Spleen (tissue), 7 donors: Measurements from ENCODE around the gene DOCK10.

ENCODE experiments used
- POLR2A ChIP-seq, 3 donors: fragments of 450-650 bp; IDR thresholded peaks; one replicate each; pipeline ENCODE4 v1.5.1; 2017; ENCODE audit warnings: antibody characterized with exemption in 3 of 3, mild to moderate bottlenecking in 1 of 3
- POLR2AphosphoS5 ChIP-seq, 3 donors: sonication (generic); formaldehyde crosslinking; IDR thresholded peaks; one replicate each; pipeline ENCODE4 v1.5.1; 2017; ENCODE audit warnings: antibody characterized with exemption in 3 of 3
- TF ChIP-seq, protein P1 (sequence below), 11 experiments: fragments of 200-600 bp in 7 of 11; fragments of 450-650 bp in 4 of 11; sonication (generic) in 4 of 11; IDR thresholded peaks in 8 of 11; conservative IDR thresholded peaks in 3 of 11; 1 replicate in 7 of 11; 2 replicates in 4 of 11; pipeline versions ENCODE4 v1.4.0 to v1.8.0; 2016 to 2021; ENCODE audit warnings: antibody characterized with exemption in 11 of 11, inconsistent platforms in 4 of 11, mild to moderate bottlenecking in 1 of 11
- donor health status: DM: no; HTN: no; CAD: no; lungs with moderate emphysema.
- donor health status: DM: no; HTN: no; CAD: no.
- donor health status: DM: no; HTN: no; CAD: no.

DNA sequence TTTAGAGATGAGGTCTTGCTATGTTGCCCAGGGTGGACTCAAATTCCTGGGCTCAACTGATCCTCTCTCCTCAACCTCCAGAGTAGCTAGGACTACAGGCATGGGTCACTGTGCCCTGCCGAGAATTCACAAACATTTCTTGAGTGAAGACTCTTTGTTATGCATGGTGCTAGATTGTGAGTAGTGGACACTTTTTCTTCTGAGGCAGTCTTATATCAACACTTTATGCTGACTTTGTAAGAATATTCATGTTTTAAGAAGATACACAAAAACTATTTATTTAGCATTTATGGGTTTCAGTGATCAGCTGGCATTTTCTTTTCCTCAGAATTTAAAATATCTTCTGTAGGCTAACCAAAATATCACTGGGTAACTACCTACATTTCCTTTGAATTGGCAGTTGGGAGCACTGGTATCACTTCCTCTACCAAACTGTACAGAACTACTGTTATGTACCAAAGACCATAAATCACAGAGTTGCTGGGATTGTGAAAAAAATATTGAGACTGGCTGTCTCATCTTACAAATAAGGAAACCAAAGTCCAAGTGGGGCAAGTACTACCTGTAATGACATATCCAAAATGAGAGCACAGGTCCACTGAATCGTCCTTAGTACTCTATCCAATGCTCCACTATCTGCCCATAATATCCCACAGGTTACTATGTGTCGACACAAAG lies 34.0 kb downstream of the DOCK10 start:
- TF ChIP-seq, protein P1, sequence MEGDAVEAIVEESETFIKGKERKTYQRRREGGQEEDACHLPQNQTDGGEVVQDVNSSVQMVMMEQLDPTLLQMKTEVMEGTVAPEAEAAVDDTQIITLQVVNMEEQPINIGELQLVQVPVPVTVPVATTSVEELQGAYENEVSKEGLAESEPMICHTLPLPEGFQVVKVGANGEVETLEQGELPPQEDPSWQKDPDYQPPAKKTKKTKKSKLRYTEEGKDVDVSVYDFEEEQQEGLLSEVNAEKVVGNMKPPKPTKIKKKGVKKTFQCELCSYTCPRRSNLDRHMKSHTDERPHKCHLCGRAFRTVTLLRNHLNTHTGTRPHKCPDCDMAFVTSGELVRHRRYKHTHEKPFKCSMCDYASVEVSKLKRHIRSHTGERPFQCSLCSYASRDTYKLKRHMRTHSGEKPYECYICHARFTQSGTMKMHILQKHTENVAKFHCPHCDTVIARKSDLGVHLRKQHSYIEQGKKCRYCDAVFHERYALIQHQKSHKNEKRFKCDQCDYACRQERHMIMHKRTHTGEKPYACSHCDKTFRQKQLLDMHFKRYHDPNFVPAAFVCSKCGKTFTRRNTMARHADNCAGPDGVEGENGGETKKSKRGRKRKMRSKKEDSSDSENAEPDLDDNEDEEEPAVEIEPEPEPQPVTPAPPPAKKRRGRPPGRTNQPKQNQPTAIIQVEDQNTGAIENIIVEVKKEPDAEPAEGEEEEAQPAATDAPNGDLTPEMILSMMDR (IDR thresholded peaks at IDR 0.05 in 8 of 11, conservative IDR thresholded peaks at IDR 0.05 in 3 of 11): no peak
- TF ChIP-seq POLR2AphosphoS5 (IDR thresholded peaks at IDR 0.05): no peak
- TF ChIP-seq POLR2A (IDR thresholded peaks at IDR 0.05): no peak
